Small intestine (tissue), 7 donors: Measurements from ENCODE around the gene AQP9. TPM values are rescaled to one million over a fixed set of nuclear protein-coding genes. Genes with fewer than 3 reads are reported as not detected.
A peak's percentile ranks its signal among the peaks of the same experiment; 100 is the strongest.

ENCODE experiments used
- DNase-seq, 2 donors: peaks; one replicate each; pipeline versions ENCODE4 v3.0.0 to v3.0.0-alpha.2; 2013
- FAIRE-seq: peaks from 2 replicates; lab custom pipeline; 2012; peaks lifted over from hg19 to GRCh38; lab: Jason Lieb, UNC
- H3K27ac ChIP-seq, 3 donors: one replicate each; pipeline ENCODE4 v1.5.1; 2013; ENCODE audit warnings: low read length in 2 of 3, mild to moderate bottlenecking in 2 of 3, control low read depth in 1 of 3, inconsistent platforms in 1 of 3, low read depth in 1 of 3, moderate library complexity in 1 of 3
- H3K27me3 ChIP-seq, 3 donors: one replicate each; pipeline ENCODE4 v1.6.1; 2013; ENCODE audit warnings: low read length in 3 of 3, inconsistent platforms in 1 of 3; ENCODE audit not compliant: control insufficient read depth in 3 of 3, insufficient read depth in 3 of 3
- H3K36me3 ChIP-seq, 3 donors: one replicate each; pipeline ENCODE4 v1.6.1; 2013; ENCODE audit warnings: low read length in 3 of 3, inconsistent platforms in 1 of 3, low read depth in 1 of 3, mild to moderate bottlenecking in 1 of 3, moderate library complexity in 1 of 3; ENCODE audit not compliant: control insufficient read depth in 3 of 3, insufficient read depth in 2 of 3
- H3K4me1 ChIP-seq, 3 donors: one replicate each; pipeline ENCODE4 v1.6.1; 2013; ENCODE audit warnings: low read length in 2 of 3, inconsistent platforms in 1 of 3, low read depth in 1 of 3, mild to moderate bottlenecking in 1 of 3, moderate library complexity in 1 of 3; ENCODE audit not compliant: control insufficient read depth in 3 of 3, insufficient read depth in 2 of 3
- H3K4me3 ChIP-seq, 3 donors: one replicate each; pipeline ENCODE4 v1.5.1; 2013; ENCODE audit warnings: low read length in 3 of 3, control low read depth in 1 of 3, inconsistent platforms in 1 of 3, low read depth in 1 of 3, mild to moderate bottlenecking in 1 of 3, moderate library complexity in 1 of 3
- H3K9me3 ChIP-seq, 2 donors: one replicate each; pipeline ENCODE4 v1.6.1; 2013; ENCODE audit warnings: low read depth in 1 of 2, low read length in 1 of 2; ENCODE audit not compliant: control insufficient read depth in 2 of 2, insufficient read depth in 1 of 2
- WGBS, 3 donors: extraction: QIAGEN DNeasy Blood & Tissue Kit; methylation state at CpG; one replicate each; pipeline ENCODE4 v1.1.7; 2013; 5-methylcytosine and 5-hydroxymethylcytosine counted together
- polyA plus RNA-seq, 4 donors: library from polyadenylated mRNA; stranded (reverse) in 3 of 4; unstranded in 1 of 4; fragments of 200-250 nt in 3 of 4; fragments of 120-200 nt in 1 of 4; gene quantifications; one replicate each; pipeline versions ENCODE4 v1.2.1 to v1.2.3, GENCODE V29; 2013
- donor health status: healthy with polysubstance abuse.
- donor health status: control.
- donor health status: control.
- donor health status: Bipolar disorder and iron deficiency.
- donor health status: healthy.

Gene AQP9
- polyA plus RNA-seq, 4 donors = 0.03 to 2.2 (median 0.46) TPM

DNA sequence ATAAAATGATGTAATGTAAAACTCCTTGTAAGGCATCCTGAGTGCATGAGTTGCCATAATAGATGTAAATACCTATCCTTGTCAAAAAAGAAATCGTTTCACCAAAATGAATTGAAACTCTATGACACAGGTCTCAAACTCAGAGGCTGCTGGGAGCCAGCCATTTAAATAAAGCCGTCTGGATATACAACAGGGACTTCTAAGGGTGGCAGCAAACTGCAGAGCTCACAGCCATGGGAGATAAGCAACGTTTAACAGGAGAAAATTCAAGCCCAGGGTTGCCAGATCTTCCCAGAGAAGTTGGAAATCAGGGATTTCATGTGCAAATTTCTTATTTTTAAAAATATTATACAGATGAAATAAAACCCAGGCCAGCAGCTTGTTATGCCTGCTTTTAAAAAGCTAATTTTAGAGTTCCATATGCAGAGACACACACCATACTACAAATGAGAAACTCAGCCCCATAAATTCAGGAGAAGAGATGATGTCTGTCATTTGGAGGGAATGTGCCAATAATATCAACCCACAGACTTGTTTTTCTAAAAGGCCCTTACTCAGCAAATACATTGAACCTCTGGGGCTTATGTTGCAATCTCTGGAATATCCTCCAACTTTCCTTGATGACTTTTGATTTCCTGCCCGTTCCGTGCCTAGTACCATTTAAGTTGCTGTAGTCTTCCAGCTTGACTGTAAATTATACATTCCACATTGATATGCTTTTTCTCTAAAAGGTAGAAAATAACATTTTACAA, 75.6 kb downstream of the AQP9 start:
- Histone ChIP-seq H3K27ac (no peak overlapping the region), H3K4me3 (no peak overlapping the region), H3K4me1 (no peaks in the 10 kb centered on the region), H3K9me3 (no peaks in the 10 kb centered on the region), H3K36me3 (no peaks in the 10 kb centered on the region), H3K27me3 (no peaks in the 10 kb centered on the region)
- no peak for DNase-seq
- 70 to 75% (median 71%) methylated on average over 5 of the region's 5 CpGs for WGBS, 3 donors
- no peak for FAIRE-seq

- no peak for DNase-seq
- WGBS, 3 donors = 78 to 81% (median 80%) methylated on average over 11 of the region's 11 CpGs
- Histone ChIP-seq H3K9me3 (no peaks in the 10 kb centered on the region), H3K27ac (no peak overlapping the region), H3K27me3 (no peaks in the 10 kb centered on the region), H3K4me1 (no peaks in the 10 kb centered on the region), H3K4me3 (no peak overlapping the region), H3K36me3 (no peaks in the 10 kb centered on the region)
- FAIRE-seq = no peak
Measured at GRCh38 chr15:58214591-58215340, 76.6 kb downstream of the AQP9 start.

DNA sequence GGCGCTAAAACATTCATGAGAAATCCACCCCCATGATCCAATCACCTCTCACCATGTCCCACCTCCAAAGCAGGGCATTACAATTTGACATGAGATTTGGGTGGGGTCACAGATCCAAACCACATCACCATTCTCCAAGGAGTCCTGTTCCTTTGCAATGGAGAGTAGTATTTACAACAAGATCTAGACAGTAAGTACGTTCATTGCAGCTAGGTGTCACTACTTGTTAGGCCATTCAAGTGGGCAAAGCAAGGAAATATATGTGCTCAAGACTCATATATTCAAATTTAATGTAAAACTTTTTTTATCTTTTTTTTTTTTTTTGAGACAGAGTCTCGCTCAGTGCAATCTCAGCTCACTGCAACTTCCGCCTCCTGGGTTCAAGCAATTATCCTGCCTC, 79.3 kb downstream of the AQP9 start:
- H3K4me3 ChIP-seq = no peak overlapping the region
- 85 to 92% (median 89%) methylated on average over 4 of the region's 4 CpGs for WGBS, 3 donors
- H3K27me3 ChIP-seq = peaks cover 0 to 3% (median 0%) of the 10 kb centered on the region in 3 donors
- no peak overlapping the region for H3K27ac ChIP-seq
- DNase-seq (no peak), FAIRE-seq (no peak)
- no peaks in the 10 kb centered on the region for H3K36me3 ChIP-seq
- H3K9me3 ChIP-seq = no peaks in the 10 kb centered on the region
- H3K4me1 ChIP-seq = no peaks in the 10 kb centered on the region

- DNase-seq (peak; percentile 13 to 22), FAIRE-seq (no peak)
- 15 to 32% (median 27%) methylated on average over 3 of the region's 3 CpGs for WGBS, 3 donors
Measured at GRCh38 chr15:58221591-58222241, 83.5 kb downstream of the AQP9 start.

DNA sequence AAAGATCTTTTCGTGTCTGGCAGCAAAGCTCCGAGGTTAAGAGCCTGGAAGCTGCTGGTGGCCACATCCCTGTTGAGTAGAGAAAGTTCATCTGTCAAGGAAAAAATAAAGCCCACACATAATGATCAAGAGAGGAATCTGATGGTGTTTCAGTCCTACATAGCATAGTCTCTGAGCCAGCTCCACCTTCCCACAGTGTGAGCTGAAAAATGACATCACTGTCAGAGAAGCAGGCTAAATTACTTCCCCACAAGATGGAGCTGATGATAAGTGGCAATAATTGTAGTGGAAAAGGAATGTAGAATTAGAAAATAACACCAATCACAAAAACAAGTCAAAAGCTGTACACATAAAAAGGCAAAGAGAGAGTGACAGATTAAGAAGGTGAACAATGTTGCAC, 84.5 kb downstream of the AQP9 start:
- Histone ChIP-seq H3K27me3 (peaks cover 0 to 3% (median 0%) of the 10 kb centered on the region in 3 donors), H3K27ac (no peak overlapping the region), H3K4me3 (no peak overlapping the region), H3K9me3 (no peaks in the 10 kb centered on the region), H3K36me3 (no peaks in the 10 kb centered on the region), H3K4me1 (no peaks in the 10 kb centered on the region)
- DNase-seq = no peak
- 78 to 80% (median 79%) methylated on average over 2 of the region's 2 CpGs for WGBS, 3 donors
- FAIRE-seq = no peak

More at GRCh38 chr15:58221591-58222241, 83.5 kb downstream of the AQP9 start:
- H3K9me3 ChIP-seq = no peaks in the 10 kb centered on the region
- H3K4me1 ChIP-seq = no peaks in the 10 kb centered on the region
- H3K27ac ChIP-seq = no peak overlapping the region
- H3K27me3 ChIP-seq = peaks cover 0 to 3% (median 0%) of the 10 kb centered on the region in 3 donors
- H3K36me3 ChIP-seq = no peaks in the 10 kb centered on the region
- H3K4me3 ChIP-seq = no peak overlapping the region

DNA sequence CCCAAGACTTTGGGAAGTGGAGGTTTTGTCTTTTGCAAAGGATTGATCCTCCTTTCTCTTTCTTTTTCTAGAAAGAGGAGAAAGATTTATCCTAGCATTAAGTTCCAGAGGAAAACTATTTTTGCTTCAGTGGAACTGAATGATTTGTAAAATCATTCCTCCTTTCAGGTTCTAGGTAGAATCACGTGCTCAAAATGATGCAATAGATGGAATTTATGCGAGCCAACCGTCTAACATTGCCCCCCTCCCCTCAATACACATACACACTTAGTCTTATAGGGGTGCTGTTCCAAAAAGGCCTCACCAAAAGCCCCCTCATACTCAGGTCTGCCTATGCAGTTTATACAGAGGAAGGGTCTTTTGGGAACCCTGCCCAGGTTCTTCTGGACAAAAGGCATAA, 85.3 kb downstream of the AQP9 start:
- H3K27me3 ChIP-seq = peaks cover 0 to 3% (median 0%) of the 10 kb centered on the region in 3 donors
- no peaks in the 10 kb centered on the region for H3K9me3 ChIP-seq
- no peaks in the 10 kb centered on the region for H3K36me3 ChIP-seq
- FAIRE-seq = no peak
- 82 to 89% (median 88%) methylated on average over 3 of the region's 3 CpGs for WGBS, 3 donors
- DNase-seq = no peak
- no peaks in the 10 kb centered on the region for H3K4me1 ChIP-seq
- H3K4me3 ChIP-seq = no peak overlapping the region
- no peak overlapping the region for H3K27ac ChIP-seq

- Histone ChIP-seq H3K27me3 (peaks cover 0 to 3% (median 0%) of the 10 kb centered on the region in 3 donors), H3K36me3 (no peaks in the 10 kb centered on the region), H3K9me3 (no peaks in the 10 kb centered on the region), H3K27ac (no peak overlapping the region), H3K4me3 (no peak overlapping the region), H3K4me1 (no peaks in the 10 kb centered on the region)
- 79 to 100% (median 89%) methylated on average over 2 of the region's 2 CpGs for WGBS, 3 donors
- FAIRE-seq = no peak
- DNase-seq = no peak
Measured at GRCh38 chr15:58224068-58224467, 85.9 kb downstream of the AQP9 start.
